ENCODE data around the gene LYRM4.
A peak's percentile ranks its signal among the peaks of the same experiment; 100 is the strongest.

LYRM4 gene

GRCh38 chr6:5116243-5116991 is 144.3 kb downstream of the LYRM4 start:
- no peak for DNase-seq

- DNase-seq = peak; percentile 46
These were observed 145.6 kb downstream of the LYRM4 start for GRCh38 chr6:5115168-5115567.

GRCh38 chr6:5113096-5113495 is 147.7 kb downstream of the LYRM4 start:
- no peak for DNase-seq

- DNase-seq = peak; percentile 83
These were observed 148.5 kb downstream of the LYRM4 start for GRCh38 chr6:5112066-5112799.

GRCh38 chr6:5111626-5112025 is 149.1 kb downstream of the LYRM4 start:
- no peak for DNase-seq

- no peak for DNase-seq
These were observed 150.5 kb downstream of the LYRM4 start for GRCh38 chr6:5110246-5110645.

GRCh38 chr6:5109436-5109835 is 151.3 kb downstream of the LYRM4 start:
- no peak for DNase-seq

- no peak for DNase-seq
These were observed 152.1 kb downstream of the LYRM4 start for GRCh38 chr6:5108536-5109150.

- DNase-seq = no peak
These were observed 152.7 kb downstream of the LYRM4 start for GRCh38 chr6:5108068-5108467.

- no peak for DNase-seq
These were observed 153.4 kb downstream of the LYRM4 start for GRCh38 chr6:5107341-5107740.

- DNase-seq = no peak
These were observed 155.6 kb downstream of the LYRM4 start for GRCh38 chr6:5105146-5105545.

- DNase-seq = no peak
These were observed 156.1 kb downstream of the LYRM4 start for GRCh38 chr6:5104667-5105066.

GRCh38 chr6:5103250-5103649 is 157.5 kb downstream of the LYRM4 start:
- DNase-seq = no peak

- DNase-seq = no peak
These were observed 158.3 kb downstream of the LYRM4 start for GRCh38 chr6:5102267-5102970.

GRCh38 chr6:5100806-5101205 is 159.9 kb downstream of the LYRM4 start:
- no peak for DNase-seq

- DNase-seq = no peak
These were observed 161.2 kb downstream of the LYRM4 start for GRCh38 chr6:5099537-5099936.

- no peak for DNase-seq
These were observed 162.1 kb downstream of the LYRM4 start for GRCh38 chr6:5098501-5099270.

- no peak for DNase-seq
These were observed 164.3 kb downstream of the LYRM4 start for GRCh38 chr6:5096482-5096881.

- DNase-seq = no peak
These were observed 165.5 kb downstream of the LYRM4 start for GRCh38 chr6:5095236-5095635.

- DNase-seq = peak; percentile 87
These were observed 166.4 kb downstream of the LYRM4 start for GRCh38 chr6:5094327-5094726.

GRCh38 chr6:5093231-5094015 is 167.3 kb downstream of the LYRM4 start:
- DNase-seq = no peak

Data from fibroblast of upper back skin (primary cell).